ENCODE data around the gene SIGLEC11. TPM values are rescaled to one million over a fixed set of nuclear protein-coding genes. Genes with fewer than 3 reads are reported as not detected.

The SIGLEC11 gene
- total RNA-seq, 4 donors from 2014 or later: 0.33 to 1.7 (median 0.92) TPM

DNA sequence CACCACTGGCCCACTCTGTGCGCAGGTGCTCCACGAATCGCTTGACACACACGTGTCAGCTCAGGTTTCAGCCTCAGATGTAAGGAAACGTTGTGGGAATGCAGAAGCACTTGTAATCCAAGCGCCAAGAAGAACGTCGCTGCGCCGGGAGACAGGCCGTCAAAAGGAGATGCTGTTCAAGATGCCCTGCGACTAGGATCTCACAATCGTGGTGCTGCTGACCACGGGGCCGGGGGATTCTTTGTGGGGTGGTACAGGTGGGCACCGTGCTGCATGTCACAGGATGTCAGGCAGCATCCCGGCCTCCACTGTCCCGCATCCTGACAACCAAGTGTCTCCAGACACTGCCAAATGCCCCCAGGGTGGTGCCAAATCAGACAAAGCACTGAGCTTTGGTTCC, 16.9 kb upstream of the SIGLEC11 start:
- no peaks in the 10 kb centered on the region for H3K27me3 ChIP-seq
- intact Hi-C loops (cut with DNase I): no loop called here
- no peak for TF ChIP-seq POLR2A (IDR thresholded peaks at IDR 0.05)
- TF ChIP-seq, protein P1, sequence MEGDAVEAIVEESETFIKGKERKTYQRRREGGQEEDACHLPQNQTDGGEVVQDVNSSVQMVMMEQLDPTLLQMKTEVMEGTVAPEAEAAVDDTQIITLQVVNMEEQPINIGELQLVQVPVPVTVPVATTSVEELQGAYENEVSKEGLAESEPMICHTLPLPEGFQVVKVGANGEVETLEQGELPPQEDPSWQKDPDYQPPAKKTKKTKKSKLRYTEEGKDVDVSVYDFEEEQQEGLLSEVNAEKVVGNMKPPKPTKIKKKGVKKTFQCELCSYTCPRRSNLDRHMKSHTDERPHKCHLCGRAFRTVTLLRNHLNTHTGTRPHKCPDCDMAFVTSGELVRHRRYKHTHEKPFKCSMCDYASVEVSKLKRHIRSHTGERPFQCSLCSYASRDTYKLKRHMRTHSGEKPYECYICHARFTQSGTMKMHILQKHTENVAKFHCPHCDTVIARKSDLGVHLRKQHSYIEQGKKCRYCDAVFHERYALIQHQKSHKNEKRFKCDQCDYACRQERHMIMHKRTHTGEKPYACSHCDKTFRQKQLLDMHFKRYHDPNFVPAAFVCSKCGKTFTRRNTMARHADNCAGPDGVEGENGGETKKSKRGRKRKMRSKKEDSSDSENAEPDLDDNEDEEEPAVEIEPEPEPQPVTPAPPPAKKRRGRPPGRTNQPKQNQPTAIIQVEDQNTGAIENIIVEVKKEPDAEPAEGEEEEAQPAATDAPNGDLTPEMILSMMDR (IDR thresholded peaks at IDR 0.05): no peak
- H3K4me1 ChIP-seq: no peaks in the 10 kb centered on the region
- H3K4me3 ChIP-seq (replicated peaks in 1 of 3): no peak overlapping the region
- H3K36me3 ChIP-seq: peaks cover 15 to 21% of the 10 kb centered on the region in 2 donors
- WGBS, 2 donors: 89 to 90% methylated on average over 18 of the region's 18 CpGs
- H3K9me3 ChIP-seq: no peaks in the 10 kb centered on the region
- no peak overlapping the region for H3K27ac ChIP-seq
- DNase-seq: no peak

DNA sequence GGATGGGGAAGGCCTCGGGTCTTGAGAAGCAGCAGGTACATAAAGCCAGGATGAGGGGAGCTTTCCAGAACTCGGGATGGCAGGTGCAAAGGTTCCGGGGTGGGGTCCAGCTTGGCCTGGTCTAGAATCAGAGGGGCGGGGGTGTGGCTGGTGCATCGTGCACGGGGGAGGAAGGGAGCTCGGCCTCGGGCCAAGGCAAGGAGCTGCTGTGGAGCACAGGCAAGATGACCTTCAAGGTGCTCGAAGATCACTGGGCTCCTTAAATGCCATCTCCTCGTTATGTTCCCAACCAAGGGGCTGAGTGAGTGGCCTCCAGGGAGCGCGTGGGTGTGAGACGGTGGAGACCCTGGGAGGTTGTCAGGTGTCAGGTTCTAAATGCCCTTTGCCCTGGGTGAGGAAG, 16.1 kb upstream of the SIGLEC11 start:
- Histone ChIP-seq H3K9me3 (no peaks in the 10 kb centered on the region), H3K36me3 (peaks cover 15 to 21% of the 10 kb centered on the region in 2 donors), H3K27ac (no peak overlapping the region), H3K4me1 (peaks cover 0 to 4% of the 10 kb centered on the region in 2 donors), H3K27me3 (no peaks in the 10 kb centered on the region), H3K4me3 (replicated peaks in 1 of 3) (no peak overlapping the region)
- no peak for DNase-seq
- TF ChIP-seq, protein P1 (IDR thresholded peaks at IDR 0.05): no peak
- no peak for TF ChIP-seq POLR2A (IDR thresholded peaks at IDR 0.05)
- intact Hi-C loops (cut with DNase I): no loop called here
- 89 to 92% methylated on average over 13 of the region's 13 CpGs for WGBS, 2 donors

DNA sequence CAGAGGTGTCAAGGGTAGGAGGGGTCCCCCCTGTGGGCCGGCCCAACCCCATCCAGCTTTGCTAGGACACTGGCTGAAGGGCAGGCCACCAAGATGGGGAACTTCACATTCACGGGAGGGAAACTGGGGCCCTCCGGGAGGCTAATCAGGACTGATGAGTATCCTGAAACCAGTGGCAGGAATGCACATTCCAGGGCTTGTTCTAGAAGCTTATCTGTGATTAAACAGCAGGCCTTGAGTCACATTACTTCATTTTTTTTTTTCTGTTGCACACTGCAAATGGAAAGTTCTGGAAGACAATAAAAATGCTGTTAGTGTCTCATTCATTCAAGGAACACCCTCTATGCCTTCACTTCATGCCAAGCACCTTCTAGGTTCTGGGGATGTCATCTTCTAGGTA, 15.5 kb upstream of the SIGLEC11 start:
- TF ChIP-seq, protein P1 (IDR thresholded peaks at IDR 0.05): no peak
- no peak for TF ChIP-seq POLR2A (IDR thresholded peaks at IDR 0.05)
- H3K4me3 ChIP-seq (replicated peaks in 1 of 3): no peak overlapping the region
- peaks cover 0 to 8% of the 10 kb centered on the region in 2 donors for H3K4me1 ChIP-seq
- H3K36me3 ChIP-seq: peaks cover 15 to 21% of the 10 kb centered on the region in 2 donors
- intact Hi-C loops (cut with DNase I): no loop called here
- no peak overlapping the region for H3K27ac ChIP-seq
- H3K27me3 ChIP-seq: no peaks in the 10 kb centered on the region
- H3K9me3 ChIP-seq: no peaks in the 10 kb centered on the region
- no peak for DNase-seq
- WGBS, 2 donors: 82 to 92% methylated on average over 2 to 3 of the region's 3 CpGs

DNA sequence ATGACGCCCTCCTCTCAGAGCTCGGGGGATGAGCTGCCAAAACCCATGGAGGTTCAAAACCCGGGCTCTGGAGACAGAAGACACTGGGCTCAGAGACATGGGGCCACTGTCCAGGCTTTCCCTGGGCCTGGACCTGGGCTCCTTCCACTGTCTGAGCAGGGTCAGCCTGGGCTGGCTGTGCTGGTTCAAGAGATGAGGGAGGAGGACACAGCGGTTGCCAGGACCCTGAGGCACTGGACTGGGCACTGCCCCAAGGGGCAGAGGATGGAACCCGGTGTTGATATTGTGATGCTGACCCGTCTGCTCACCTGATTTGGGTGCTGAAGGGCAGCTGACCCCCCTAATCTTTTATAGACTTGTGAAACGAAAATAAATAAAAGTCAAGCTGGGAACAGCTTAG, 14.1 kb upstream of the SIGLEC11 start:
- peaks cover 15 to 21% of the 10 kb centered on the region in 2 donors for H3K36me3 ChIP-seq
- no peaks in the 10 kb centered on the region for H3K9me3 ChIP-seq
- H3K27me3 ChIP-seq: no peaks in the 10 kb centered on the region
- DNase-seq: no peak
- H3K27ac ChIP-seq: no peak overlapping the region
- intact Hi-C loops (cut with DNase I): no loop called here
- H3K4me3 ChIP-seq (replicated peaks in 1 of 3): no peak overlapping the region
- no peak for TF ChIP-seq POLR2A (IDR thresholded peaks at IDR 0.05)
- TF ChIP-seq, protein P1 (IDR thresholded peaks at IDR 0.05): no peak
- H3K4me1 ChIP-seq: peaks cover 0 to 8% of the 10 kb centered on the region in 2 donors
- WGBS, 2 donors: 83 to 91% methylated on average over 7 of the region's 7 CpGs

DNA sequence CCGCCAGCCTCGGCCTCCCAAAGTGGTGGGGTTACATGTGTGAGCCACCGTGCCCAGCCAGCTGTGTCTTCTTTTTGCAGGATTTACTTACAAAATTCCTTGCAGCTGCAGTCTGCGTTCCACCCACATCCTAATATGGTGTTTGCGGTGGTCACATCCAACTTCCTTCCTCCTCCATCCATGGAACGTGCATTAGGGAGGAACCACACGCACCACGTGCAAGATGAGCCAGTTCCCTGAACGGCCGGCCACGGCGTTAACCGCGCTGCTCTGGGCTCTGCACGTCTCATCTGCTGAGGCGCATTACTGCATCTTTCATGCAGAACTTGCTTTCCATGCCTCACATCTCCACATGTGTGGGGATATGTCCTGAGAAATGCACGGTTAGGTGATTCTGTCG, 13.0 kb upstream of the SIGLEC11 start:
- H3K9me3 ChIP-seq: no peaks in the 10 kb centered on the region
- DNase-seq: no peak
- intact Hi-C loops (cut with DNase I): no loop called here
- peaks cover 15 to 18% of the 10 kb centered on the region in 2 donors for H3K36me3 ChIP-seq
- 81 to 86% methylated on average over 18 of the region's 18 CpGs for WGBS, 2 donors
- no peak for TF ChIP-seq POLR2A (IDR thresholded peaks at IDR 0.05)
- TF ChIP-seq, protein P1 (IDR thresholded peaks at IDR 0.05): no peak
- H3K27me3 ChIP-seq: no peaks in the 10 kb centered on the region
- H3K4me1 ChIP-seq: peaks cover 0 to 8% of the 10 kb centered on the region in 2 donors
- H3K27ac ChIP-seq: no peak overlapping the region
- H3K4me3 ChIP-seq (replicated peaks in 1 of 3): no peak overlapping the region

Data from thyroid gland (tissue), 4 donors.